T-helper 2 cell treated with Interferon-gamma antibody and Interleukin-4, amounts not matched to agents 100 ng/mL and 5 ng/mL, for 36 hours (primary cell): Measurements from ENCODE around the gene DIAPH1. TPM values are rescaled to one million over a fixed set of nuclear protein-coding genes. Genes with fewer than 3 reads are reported as not detected.

Experiments
- intact Hi-C: fragments of 100-400 bp; cut with micrococcal nuclease; formaldehyde crosslinking; loops from one replicate; pipeline ENCODE4 v1.15.1; 2023
- total RNA-seq: library from RNA; stranded (reverse); gene quantifications from 2 replicates; pipeline ENCODE4 v1.2.3, GENCODE V29; 2022

Gene DIAPH1
- total RNA-seq, 1 donor from 2014 or later: 289 TPM

GRCh38 chr5:141488591-141489561 lies 129.9 kb downstream of the DIAPH1 start, which contains the start of gene PCDHGC5:
Gene PCDHGC5 (plus strand): TSS chr5:141489081. CDS start chr5:141489241, 160 bp downstream.
- intact Hi-C loops: no loop called here

- intact Hi-C loops: no loop called here
These were observed 131.7 kb downstream of the DIAPH1 start for GRCh38 chr5:141487131-141487530.

- intact Hi-C loops: no loop called here
These were observed 132.7 kb downstream of the DIAPH1 start for GRCh38 chr5:141486091-141486490.

GRCh38 chr5:141485321-141486055 lies 133.3 kb downstream of the DIAPH1 start:
- intact Hi-C loops: no loop called here

GRCh38 chr5:141484641-141485311 lies 134.0 kb downstream of the DIAPH1 start, which contains the start of gene PCDHGC4:
Gene PCDHGC4 (plus strand): TSS chr5:141485030. CDS start chr5:141485174, 144 bp downstream.
- intact Hi-C loops: no loop called here

- intact Hi-C loops: no loop called here
These were observed 134.5 kb downstream of the DIAPH1 start for GRCh38 chr5:141484310-141484640.

- intact Hi-C loops: no loop called here
These were observed 134.9 kb downstream of the DIAPH1 start for GRCh38 chr5:141483902-141484301.

- intact Hi-C loops: loop anchor here (5.0 kb wide), 1 partner anchor 57 kb away; the partner anchor contains the start of gene PCDHGA11
These were observed 139.0 kb downstream of the DIAPH1 start for GRCh38 chr5:141479776-141480175.

GRCh38 chr5:141478321-141478945 lies 140.4 kb downstream of the DIAPH1 start:
- intact Hi-C loops: loop anchor here (5.0 kb wide), 1 partner anchor 56 kb away; the partner anchor contains the start of gene PCDHGA11

GRCh38 chr5:141477815-141478214 lies 141.0 kb downstream of the DIAPH1 start:
- intact Hi-C loops: loop anchor here (5.0 kb wide), 1 partner anchor 56 kb away; the partner anchor contains the start of gene PCDHGA11

GRCh38 chr5:141477044-141477575 lies 141.7 kb downstream of the DIAPH1 start:
- intact Hi-C loops: loop anchor here (5.0 kb wide), 1 partner anchor 55 kb away; the partner anchor contains the start of gene PCDHGA11

- intact Hi-C loops: loop anchor here (5.0 kb wide), 1 partner anchor 54 kb away; the partner anchor contains the start of gene PCDHGA11
These were observed 142.5 kb downstream of the DIAPH1 start for GRCh38 chr5:141476132-141476911.

- intact Hi-C loops: loop anchor here (5.0 kb wide), 1 partner anchor 53 kb away; the partner anchor contains the start of gene PCDHGA11
These were observed 143.1 kb downstream of the DIAPH1 start, which contains the start of gene PCDHGC3 for GRCh38 chr5:141475625-141476131. Gene PCDHGC3 (plus strand): TSS chr5:141475966. CDS start chr5:141476117, 151 bp downstream.

- intact Hi-C loops: no loop called here
These were observed 153.4 kb downstream of the DIAPH1 start for GRCh38 chr5:141465351-141465750.

Other genes starting within 250 kb of the DIAPH1 start
- gene PCDHGB3, start 248.8 kb downstream of the DIAPH1 start, total RNA-seq: 0.59 and 0.93 TPM in 2 replicates
- 0.57 and 0.70 TPM in 2 replicates for gene PCDHGA6, start 245.1 kb downstream of the DIAPH1 start, total RNA-seq
- gene PCDHGA7, start 236.3 kb downstream of the DIAPH1 start, total RNA-seq: 0.30 TPM in 2 replicates
- 0.18 and 0.23 TPM in 2 replicates for gene PCDHGB4, start 231.3 kb downstream of the DIAPH1 start, total RNA-seq
- gene PCDHGA8, start 226.4 kb downstream of the DIAPH1 start, total RNA-seq: 0.18 TPM in 2 replicates
- 0.55 and 0.61 TPM in 2 replicates for gene PCDHGB5, start 221.1 kb downstream of the DIAPH1 start, total RNA-seq
- gene PCDHGA9, start 216.2 kb downstream of the DIAPH1 start, total RNA-seq: 0.25 and 0.34 TPM in 2 replicates
- 0.25 and 0.41 TPM in 2 replicates for gene PCDHGB6, start 211.0 kb downstream of the DIAPH1 start, total RNA-seq
- 0.34 and 0.41 TPM in 2 replicates for gene PCDHGA10, start 206.0 kb downstream of the DIAPH1 start, total RNA-seq
- gene PCDHGB7, start 201.3 kb downstream of the DIAPH1 start, total RNA-seq: 0.20 and 0.39 TPM in 2 replicates
- gene PCDHGA11, start 197.9 kb downstream of the DIAPH1 start, total RNA-seq: 0.11 and 0.25 TPM in 2 replicates
- gene PCDHGA12, start 188.5 kb downstream of the DIAPH1 start, total RNA-seq: 0.16 and 0.18 TPM in 2 replicates
- gene PCDHGC3, start 143.0 kb downstream of the DIAPH1 start, total RNA-seq: 0.07 and 0.18 TPM in 2 replicates
- gene PCDHGC4, start 134.0 kb downstream of the DIAPH1 start, total RNA-seq: 0.05 TPM in 1 of 2 replicates, not detected in the other
- not detected in 2 replicates for gene PCDHGC5, start 129.9 kb downstream of the DIAPH1 start, total RNA-seq
- 80.8 and 85.3 TPM in 2 replicates for gene HDAC3, start 17.8 kb upstream of the DIAPH1 start, total RNA-seq
- 20.1 and 21.1 TPM in 2 replicates for gene RELL2, start 18.0 kb upstream of the DIAPH1 start, total RNA-seq
- gene FCHSD1, start 32.4 kb upstream of the DIAPH1 start, total RNA-seq: 55.1 and 55.6 TPM in 2 replicates
- 7.2 and 7.9 TPM in 2 replicates for gene ARAP3, start 63.2 kb upstream of the DIAPH1 start, total RNA-seq